OCI-LY3 (cell line): ENCODE measurements around the gene YJU2.
A peak's percentile ranks its signal among the peaks of the same experiment; 100 is the strongest.

Experiments used
- H2AFZ ChIP-seq: fragments of 200-600, 300-600 bp; shearing (Covaris generic); 2 replicates; pipeline ENCODE4 v1.6.0; 2014; ENCODE audit warnings: antibody characterized with exemption, low read depth, low read length
- H3K27ac ChIP-seq: fragments of 200-600, 300-600 bp; sonication (generic); 2 replicates; pipeline ENCODE4 v1.5.1; 2014; ENCODE audit warnings: mild to moderate bottlenecking, low read length, moderate library complexity, mixed read lengths
- H3K27me3 ChIP-seq: fragments of 200-600, 300-600 bp; sonication (generic); 2 replicates; pipeline ENCODE4 v1.6.1; 2014; ENCODE audit warnings: low read depth, low read length, mixed read lengths
- H3K36me3 ChIP-seq: fragments of 200-600, 300-600 bp; sonication (generic); replicated peaks from 2 replicates; pipeline ENCODE3; 2014; ENCODE audit warnings: low read depth, low read length, mixed read lengths
- H3K4me1 ChIP-seq: fragments of 300-600, 200-600 bp; sonication (generic); 2 replicates; pipeline ENCODE4 v1.6.1; 2014; ENCODE audit warnings: low read length, mixed read lengths
- H3K4me2 ChIP-seq: fragments of 200-600, 300-600 bp; sonication (generic); 2 replicates; pipeline ENCODE4 v1.6.1; 2014; ENCODE audit warnings: low read length, mixed read lengths
- H3K4me3 ChIP-seq: fragments of 300-600, 200-600 bp; sonication (generic); 2 replicates; pipeline ENCODE4 v1.5.1; 2014; ENCODE audit warnings: antibody characterized with exemption, mild to moderate bottlenecking, low read length, moderate library complexity
- H3K79me2 ChIP-seq: fragments of 300-600, 200-600 bp; shearing (Covaris generic); 2 replicates; pipeline ENCODE4 v1.6.1; 2014; ENCODE audit warnings: mild to moderate bottlenecking, low read length, mixed read lengths
- H3K9ac ChIP-seq: fragments of 300-600, 200-600 bp; shearing (Covaris generic); 2 replicates; pipeline ENCODE4 v1.6.0; 2014; ENCODE audit warnings: mild to moderate bottlenecking, low read length, moderate library complexity
- H3K9me3 ChIP-seq: fragments of 200-600, 300-600 bp; shearing (Covaris generic); 2 replicates; pipeline ENCODE4 v1.6.1; 2014; ENCODE audit warnings: low read length, mixed read lengths; ENCODE audit not compliant: insufficient read depth
- H4K20me1 ChIP-seq: fragments of 200-600, 300-600 bp; sonication (generic); 2 replicates; pipeline ENCODE4 v1.6.1; 2016; ENCODE audit warnings: low read length, mixed read lengths; ENCODE audit not compliant: insufficient read depth
- CTCF ChIP-seq: fragments of 200-600, 300-600 bp; sonication (generic); IDR thresholded peaks from 2 replicates; pipeline ENCODE4 v1.5.1; 2014; ENCODE audit warnings: antibody characterized with exemption, low read length, low read depth
- EZH2phosphoT487 ChIP-seq: fragments of 200-600 bp; shearing (Covaris generic); IDR thresholded peaks from 2 replicates; pipeline ENCODE4 v1.6.1; 2018; ENCODE audit warnings: antibody characterized with exemption, mixed run types, low read depth

The YJU2 gene

DNA sequence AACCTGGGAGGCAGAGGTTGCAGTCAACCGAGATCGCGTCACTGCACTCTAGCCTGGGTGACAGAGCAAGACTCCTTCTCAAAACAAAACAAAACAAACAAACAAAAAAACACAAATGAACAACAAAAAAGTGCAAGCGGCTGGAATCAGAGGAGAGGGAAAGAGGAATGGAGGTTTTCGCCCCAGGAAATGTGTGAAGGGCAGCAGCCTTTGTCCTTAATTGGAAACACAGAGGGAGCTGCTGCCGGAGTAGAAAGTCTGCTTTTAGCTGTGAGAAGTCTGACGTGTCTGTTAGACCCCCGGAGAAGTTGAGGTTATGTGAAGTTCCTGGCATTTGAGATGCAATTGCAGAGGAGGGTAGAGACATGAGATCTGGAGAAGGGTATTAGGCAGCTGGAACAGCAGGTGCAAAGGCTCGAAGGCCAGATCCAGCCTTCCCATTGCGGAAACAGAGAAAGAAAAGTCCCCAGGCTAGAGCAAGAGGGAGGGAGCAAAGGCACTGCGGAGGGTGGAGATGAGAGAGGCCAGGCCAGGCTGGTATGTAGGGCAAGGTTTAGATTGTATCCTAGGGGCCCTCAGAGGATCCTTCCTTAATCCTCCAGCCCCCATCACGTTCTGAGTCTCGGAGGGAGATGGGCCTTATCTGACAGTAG, 54.8 kb downstream of the YJU2 start:
- Histone ChIP-seq H3K27ac (no peak overlapping the region), H3K79me2 (no peaks in the 10 kb centered on the region), H4K20me1 (no peaks in the 10 kb centered on the region), H3K27me3 (no peaks in the 10 kb centered on the region), H3K4me2 (no peak overlapping the region), H3K4me1 (no peaks in the 10 kb centered on the region), H3K9ac (no peak overlapping the region), H3K9me3 (no peaks in the 10 kb centered on the region), H3K4me3 (no peak overlapping the region), H2AFZ (no peak overlapping the region), H3K36me3 (no peaks in the 10 kb centered on the region)
- TF ChIP-seq EZH2phosphoT487 (no peak), CTCF (no peak)

- no peak for TF ChIP-seq CTCF
- TF ChIP-seq EZH2phosphoT487 = no peak
- no peaks in the 10 kb centered on the region for H3K36me3 ChIP-seq
- no peaks in the 10 kb centered on the region for H3K79me2 ChIP-seq
- H3K27ac ChIP-seq = no peak within 1 kb of the TSS
- H3K4me1 ChIP-seq = no peaks in the 10 kb centered on the region
- no peak within 1 kb of the TSS for H2AFZ ChIP-seq
- no peak within 1 kb of the TSS for H3K4me3 ChIP-seq
- H3K4me2 ChIP-seq = no peak within 1 kb of the TSS
- H3K9ac ChIP-seq = no peak within 1 kb of the TSS
- H3K9me3 ChIP-seq = no peaks in the 10 kb centered on the region
- H3K27me3 ChIP-seq = no peaks in the 10 kb centered on the region
- no peaks in the 10 kb centered on the region for H4K20me1 ChIP-seq
These were observed 55.4 kb downstream of the YJU2 start, which contains the start of gene TMIGD2 for GRCh38 chr19:4302243-4302640. TMIGD2 (minus strand) TSS chr19:4302389; CDS start chr19:4302385, 4 bp downstream.

DNA sequence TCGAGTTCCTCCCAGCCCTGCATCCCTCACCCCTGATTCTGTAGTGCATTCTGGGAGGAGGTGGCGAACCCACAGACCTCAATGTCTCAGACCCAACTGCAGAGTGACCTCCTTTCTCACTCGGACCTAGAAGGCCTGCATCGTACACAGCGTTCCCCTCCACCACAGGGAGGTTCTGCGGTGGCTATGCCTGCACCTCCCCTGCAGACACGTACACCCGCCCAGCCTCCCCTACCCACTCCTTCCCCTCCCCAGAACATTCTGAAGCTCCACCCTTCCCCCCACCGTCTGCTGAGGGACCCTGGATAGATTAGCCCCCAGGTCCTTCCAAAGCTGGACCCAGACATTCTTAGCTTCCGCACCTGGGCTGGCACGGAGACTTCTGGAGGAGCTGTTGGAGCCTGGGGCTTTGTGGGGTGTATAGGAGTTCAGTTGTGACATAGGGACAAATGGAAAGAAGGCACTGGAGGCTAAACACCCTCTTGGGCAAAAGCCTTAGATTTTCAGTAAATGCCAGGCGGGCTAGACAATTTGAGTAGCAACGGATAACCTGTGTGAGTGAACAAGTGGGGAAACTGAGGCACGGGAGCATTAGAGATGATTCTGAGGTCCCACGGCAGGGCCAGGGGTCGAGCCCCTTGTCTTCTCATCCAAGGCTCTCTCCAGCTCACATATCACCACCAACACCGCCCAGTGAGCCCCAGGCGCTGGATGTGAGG, 57.1 kb downstream of the YJU2 start:
- Histone ChIP-seq H3K27me3 (no peaks in the 10 kb centered on the region), H2AFZ (peak overlapping the region; percentile 48), H3K9ac (no peak overlapping the region), H3K4me3 (peak overlapping the region; percentile 77), H3K4me2 (peak overlapping the region; percentile 67), H3K9me3 (no peaks in the 10 kb centered on the region), H3K36me3 (no peaks in the 10 kb centered on the region), H3K79me2 (no peaks in the 10 kb centered on the region), H3K4me1 (no peaks in the 10 kb centered on the region), H4K20me1 (no peaks in the 10 kb centered on the region), H3K27ac (no peak overlapping the region)
- no peak for TF ChIP-seq CTCF
- no peak for TF ChIP-seq EZH2phosphoT487

GRCh38 chr19:4304538-4305256, 57.8 kb downstream of the YJU2 start, which contains the start of gene FSD1:
FSD1 (plus strand) TSS chr19:4304598; CDS start chr19:4304747, 149 bp downstream.
- no peaks in the 10 kb centered on the region for H3K4me1 ChIP-seq
- no peak within 1 kb of the TSS for H3K27ac ChIP-seq
- no peaks in the 10 kb centered on the region for H3K79me2 ChIP-seq
- H3K27me3 ChIP-seq = no peaks in the 10 kb centered on the region
- H3K9ac ChIP-seq = peak within 1 kb of the TSS; percentile 12; the same call in 1 of the 2 replicates
- no peaks in the 10 kb centered on the region for H4K20me1 ChIP-seq
- no peaks in the 10 kb centered on the region for H3K9me3 ChIP-seq
- H2AFZ ChIP-seq = peak within 1 kb of the TSS; percentile 48
- H3K4me2 ChIP-seq = peak within 1 kb of the TSS; percentile 67
- H3K36me3 ChIP-seq = no peaks in the 10 kb centered on the region
- no peak for TF ChIP-seq EZH2phosphoT487
- no peak for TF ChIP-seq CTCF
- peak within 1 kb of the TSS; percentile 77 for H3K4me3 ChIP-seq
